ENCODE measurements around the gene ATP2B2. TPM values are rescaled to one million over a fixed set of nuclear protein-coding genes. Genes with fewer than 3 reads are reported as not detected.

ATP2B2 gene
- total and polyA plus RNA-seq, 2 experiments from 2014 or later: 0.42 to 0.63 TPM

GRCh38 chr3:10454907-10455544 is 50.4 kb downstream of the ATP2B2 start:
- Histone ChIP-seq H3F3A (replicated peaks; ENCODE audit: low read depth) (no peaks in the 10 kb centered on the region), H3K79me2 (replicated peaks; ENCODE audit: insufficient read depth) (no peaks in the 10 kb centered on the region), H3K4me2 (no peak overlapping the region), H3K4me1 (ENCODE audit: insufficient read depth) (peaks cover 8% of the 10 kb centered on the region), H3K4me3 (no peak overlapping the region), H4K20me1 (replicated peaks; ENCODE audit: insufficient read depth) (peaks cover 5% of the 10 kb centered on the region; the same call in 1 of the 2 replicates), H3K36me3 (ENCODE audit: insufficient read depth) (no peaks in the 10 kb centered on the region), H3K9me2 (ENCODE audit: insufficient read depth) (no peaks in the 10 kb centered on the region), H3K27ac (ENCODE audit: low read depth) (no peak overlapping the region), H3K27me3 (ENCODE audit: insufficient read depth) (no peaks in the 10 kb centered on the region), H2AFZ (no peak overlapping the region)
- peaks cover 4% of the 10 kb centered on the region for H3K27me3 Mint-ChIP-seq (ENCODE audit: insufficient read depth, low read depth, poor library complexity)
- H3K36me3 Mint-ChIP-seq (ENCODE audit: low read depth): no peaks in the 10 kb centered on the region
- no peak overlapping the region for H3K4me3 Mint-ChIP-seq
- H3K9me3 Mint-ChIP-seq: no peaks in the 10 kb centered on the region
- no peak for DNase-seq (ENCODE audit: low spot score)
- no peak for ATAC-seq
- H3K27ac Mint-ChIP-seq: no peak overlapping the region
- H3K4me1 Mint-ChIP-seq: peaks cover 13% of the 10 kb centered on the region
- TF ChIP-seq ZNF114 (CRISPR knock-in tag; IDR thresholded peaks at IDR 0.05) (no peak), POLR2AphosphoS5 (IDR thresholded peaks at IDR 0.05; ENCODE audit: low read depth) (no peak), EZH2 (IDR thresholded peaks at IDR 0.05; ENCODE audit: low read depth, unreplicated experiment) (no peak), EZH2phosphoT487 (IDR thresholded peaks at IDR 0.05; ENCODE audit: unreplicated experiment) (no peak), STAT1 (IDR thresholded peaks at IDR 0.05; ENCODE audit: unreplicated experiment) (no peak), REST (IDR thresholded peaks at IDR 0.05; ENCODE audit: unreplicated experiment) (no peak), CREB1 (CRISPR knock-in tag; IDR thresholded peaks at IDR 0.05; ENCODE audit: low read depth) (no peak), ZNF462 (CRISPR knock-in tag; IDR thresholded peaks at IDR 0.05) (no peak), NANOG (IDR thresholded peaks at IDR 0.05; ENCODE audit: borderline replicate concordance) (no peak), CTCF (conservative IDR thresholded peaks at IDR 0.05; ENCODE audit: low read depth in 2 of 2) (no peak), ETS1 (IDR thresholded peaks at IDR 0.05) (no peak), ZNF331 (CRISPR knock-in tag; IDR thresholded peaks at IDR 0.05; ENCODE audit: low read depth) (no peak), JUNB (IDR thresholded peaks at IDR 0.05; ENCODE audit: unreplicated experiment) (no peak)

Data from GM23338 (cell line).